ENCODE data around the gene APOBEC4. TPM values are rescaled to one million over a fixed set of nuclear protein-coding genes. Genes with fewer than 3 reads are reported as not detected.

APOBEC4 gene
- total and polyA plus RNA-seq, 4 donors = 1.4 to 5.3 (median 3.1) TPM

DNA sequence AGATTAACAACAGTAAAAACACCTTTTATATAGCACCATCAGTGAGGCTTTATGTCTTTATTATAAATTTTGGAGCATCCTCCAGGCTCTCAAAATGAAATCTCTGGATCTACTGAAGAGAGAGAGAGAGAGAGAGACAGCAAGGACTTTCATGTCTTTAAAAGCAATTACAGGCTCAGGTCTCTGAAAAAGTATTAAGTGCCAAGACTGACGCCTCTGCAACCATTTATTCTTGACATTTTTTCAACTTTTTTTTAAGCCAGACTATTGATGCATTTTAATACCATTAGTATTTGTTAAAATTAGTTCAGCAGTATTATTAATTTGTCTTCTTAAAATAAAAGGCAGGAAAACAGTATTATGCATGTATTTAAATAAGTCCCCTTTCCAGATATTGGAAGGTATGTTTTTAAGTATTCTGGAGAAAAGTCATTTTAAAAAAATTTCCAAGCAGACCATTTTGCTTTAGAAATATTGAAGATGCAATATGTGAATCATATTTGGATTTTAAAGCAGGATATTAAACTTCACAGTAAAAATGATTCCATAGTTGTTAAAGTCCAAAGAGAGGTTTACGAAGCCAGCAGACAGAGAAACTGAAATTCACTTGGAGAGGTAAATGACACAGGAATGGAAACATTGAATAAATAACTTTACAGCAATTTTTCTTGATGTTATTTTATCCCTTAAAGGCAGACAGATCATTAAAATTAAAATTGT, 35.4 kb upstream of the APOBEC4 start:
- no peak for DNase-seq
- H3K4me1 ChIP-seq (ENCODE audit: control insufficient read depth in 5 of 5, insufficient read depth in 5 of 5, low read length in 5 of 5) = peaks cover 0 to 7% (median 3%) of the 10 kb centered on the region in 5 donors
- 93 to 95% methylated on average over 2 of the region's 2 CpGs for WGBS, 2 donors

DNA sequence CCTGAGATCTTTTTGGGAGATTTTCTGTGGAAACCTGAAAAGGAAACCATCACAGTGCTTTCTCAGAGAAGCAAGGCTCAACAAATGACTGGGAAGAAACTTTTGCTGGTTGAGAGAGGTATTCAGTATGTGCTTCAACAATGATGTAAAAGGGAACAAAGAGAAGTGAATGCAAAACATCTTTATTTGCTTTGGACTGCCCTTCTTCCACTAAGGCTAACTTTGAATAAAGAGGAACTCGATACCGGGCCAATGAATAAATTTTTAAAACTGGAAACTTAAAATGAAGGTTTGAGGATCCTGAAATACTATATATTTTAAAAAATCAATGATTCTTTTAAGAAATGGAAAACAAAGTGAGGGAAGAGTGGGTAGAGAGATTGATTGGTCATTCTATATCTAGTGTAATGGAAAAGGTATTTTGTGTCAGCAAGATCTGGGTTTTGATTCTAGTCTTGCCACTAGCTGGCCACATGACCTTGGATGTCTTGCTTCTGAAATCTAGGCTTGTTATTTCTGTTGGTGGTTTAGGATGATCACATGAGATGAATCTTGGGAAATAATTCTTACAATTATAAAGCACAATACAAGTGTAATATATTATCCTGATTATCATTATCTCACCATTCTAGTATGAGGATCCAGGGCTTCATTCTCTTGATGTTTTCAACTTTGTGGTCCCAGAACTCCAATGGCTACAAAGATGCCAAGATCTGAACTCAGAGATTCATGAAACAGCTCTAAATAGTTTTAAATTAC, 34.6 kb upstream of the APOBEC4 start:
- 80 to 93% methylated on average over 2 of the region's 2 CpGs for WGBS, 2 donors
- Histone ChIP-seq H3K9ac (ENCODE audit: insufficient read depth in 1 of 2, low read length in 2 of 2) (no peak overlapping the region), H3K36me3 (ENCODE audit: control insufficient read depth in 4 of 4, insufficient read depth in 4 of 4, low read length in 4 of 4) (no peaks in the 10 kb centered on the region), H3K27me3 (ENCODE audit: control insufficient read depth in 3 of 3, insufficient read depth in 3 of 3, low read length in 2 of 3) (no peaks in the 10 kb centered on the region), H3K9me3 (ENCODE audit: control insufficient read depth in 4 of 4, insufficient read depth in 3 of 4, low read length in 3 of 4) (no peaks in the 10 kb centered on the region), H3K4me3 (no peak overlapping the region), H3K27ac (ENCODE audit: low read depth in 1 of 2, low read length in 1 of 2) (no peak overlapping the region), H3K4me1 (ENCODE audit: control insufficient read depth in 5 of 5, insufficient read depth in 5 of 5, low read length in 5 of 5) (peaks cover 0 to 4% (median 0%) of the 10 kb centered on the region in 5 donors)
- ATAC-seq (ENCODE audit: insufficient read depth, low FRiP score) (no peak), DNase-seq (no peak)
- TF ChIP-seq, protein P1, sequence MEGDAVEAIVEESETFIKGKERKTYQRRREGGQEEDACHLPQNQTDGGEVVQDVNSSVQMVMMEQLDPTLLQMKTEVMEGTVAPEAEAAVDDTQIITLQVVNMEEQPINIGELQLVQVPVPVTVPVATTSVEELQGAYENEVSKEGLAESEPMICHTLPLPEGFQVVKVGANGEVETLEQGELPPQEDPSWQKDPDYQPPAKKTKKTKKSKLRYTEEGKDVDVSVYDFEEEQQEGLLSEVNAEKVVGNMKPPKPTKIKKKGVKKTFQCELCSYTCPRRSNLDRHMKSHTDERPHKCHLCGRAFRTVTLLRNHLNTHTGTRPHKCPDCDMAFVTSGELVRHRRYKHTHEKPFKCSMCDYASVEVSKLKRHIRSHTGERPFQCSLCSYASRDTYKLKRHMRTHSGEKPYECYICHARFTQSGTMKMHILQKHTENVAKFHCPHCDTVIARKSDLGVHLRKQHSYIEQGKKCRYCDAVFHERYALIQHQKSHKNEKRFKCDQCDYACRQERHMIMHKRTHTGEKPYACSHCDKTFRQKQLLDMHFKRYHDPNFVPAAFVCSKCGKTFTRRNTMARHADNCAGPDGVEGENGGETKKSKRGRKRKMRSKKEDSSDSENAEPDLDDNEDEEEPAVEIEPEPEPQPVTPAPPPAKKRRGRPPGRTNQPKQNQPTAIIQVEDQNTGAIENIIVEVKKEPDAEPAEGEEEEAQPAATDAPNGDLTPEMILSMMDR (IDR thresholded peaks at IDR 0.05; ENCODE audit: control extremely low read depth, extremely low read depth) = no peak

More for the DNA sequence above, 35.4 kb upstream of the APOBEC4 start:
- H3K9ac ChIP-seq (ENCODE audit: insufficient read depth in 1 of 2, low read length in 2 of 2) = no peak overlapping the region
- TF ChIP-seq, protein P1 (IDR thresholded peaks at IDR 0.05; ENCODE audit: control extremely low read depth, extremely low read depth) = no peak
- no peak for ATAC-seq (ENCODE audit: insufficient read depth, low FRiP score)
- no peaks in the 10 kb centered on the region for H3K27me3 ChIP-seq (ENCODE audit: control insufficient read depth in 3 of 3, insufficient read depth in 3 of 3, low read length in 2 of 3)
- no peaks in the 10 kb centered on the region for H3K9me3 ChIP-seq (ENCODE audit: control insufficient read depth in 4 of 4, insufficient read depth in 3 of 4, low read length in 3 of 4)
- no peaks in the 10 kb centered on the region for H3K36me3 ChIP-seq (ENCODE audit: control insufficient read depth in 4 of 4, insufficient read depth in 4 of 4, low read length in 4 of 4)
- no peak overlapping the region for H3K4me3 ChIP-seq
- no peak overlapping the region for H3K27ac ChIP-seq (ENCODE audit: low read depth in 1 of 2, low read length in 1 of 2)

DNA sequence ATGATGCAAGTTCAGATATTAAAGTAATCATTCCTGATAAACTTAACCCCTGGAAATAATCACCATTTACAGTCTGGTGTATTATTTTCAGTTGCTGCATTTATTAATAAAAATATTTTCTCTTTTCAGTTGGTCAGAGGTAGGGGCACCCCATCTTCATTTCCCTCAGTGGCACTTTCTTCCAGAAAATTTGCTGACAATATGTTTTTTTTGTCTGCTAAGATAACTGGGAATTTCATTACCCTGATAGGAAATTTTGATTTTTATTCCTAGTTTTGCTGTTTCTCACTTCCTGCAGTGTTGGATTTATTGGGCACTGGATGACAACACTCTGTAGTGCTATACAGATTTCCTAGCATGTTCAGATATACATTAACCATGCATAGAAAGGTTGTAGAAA, 33.1 kb upstream of the APOBEC4 start:
- H3K36me3 ChIP-seq (ENCODE audit: control insufficient read depth in 4 of 4, insufficient read depth in 4 of 4, low read length in 4 of 4) = no peaks in the 10 kb centered on the region
- no peak for ATAC-seq (ENCODE audit: insufficient read depth, low FRiP score)

More for the DNA sequence above, 33.1 kb upstream of the APOBEC4 start:
- TF ChIP-seq, protein P1 (IDR thresholded peaks at IDR 0.05; ENCODE audit: control extremely low read depth, extremely low read depth) = no peak
- Histone ChIP-seq H3K27ac (ENCODE audit: low read depth in 1 of 2, low read length in 1 of 2) (no peak overlapping the region), H3K27me3 (ENCODE audit: control insufficient read depth in 3 of 3, insufficient read depth in 3 of 3, low read length in 2 of 3) (no peaks in the 10 kb centered on the region), H3K4me3 (no peak overlapping the region), H3K9ac (ENCODE audit: insufficient read depth in 1 of 2, low read length in 2 of 2) (no peak overlapping the region), H3K4me1 (ENCODE audit: control insufficient read depth in 5 of 5, insufficient read depth in 5 of 5, low read length in 5 of 5) (peaks cover 0 to 4% (median 0%) of the 10 kb centered on the region in 5 donors), H3K9me3 (ENCODE audit: control insufficient read depth in 4 of 4, insufficient read depth in 3 of 4, low read length in 3 of 4) (no peaks in the 10 kb centered on the region)
- DNase-seq = no peak

All from lung (tissue), 12 donors.